Measurements from ENCODE around the gene NCAN. TPM values are rescaled to one million over a fixed set of nuclear protein-coding genes. Genes with fewer than 3 reads are reported as not detected.

The NCAN gene
- total RNA-seq, 4 donors from 2014 or later: 0.19 to 0.31 TPM; not detected in 2

DNA sequence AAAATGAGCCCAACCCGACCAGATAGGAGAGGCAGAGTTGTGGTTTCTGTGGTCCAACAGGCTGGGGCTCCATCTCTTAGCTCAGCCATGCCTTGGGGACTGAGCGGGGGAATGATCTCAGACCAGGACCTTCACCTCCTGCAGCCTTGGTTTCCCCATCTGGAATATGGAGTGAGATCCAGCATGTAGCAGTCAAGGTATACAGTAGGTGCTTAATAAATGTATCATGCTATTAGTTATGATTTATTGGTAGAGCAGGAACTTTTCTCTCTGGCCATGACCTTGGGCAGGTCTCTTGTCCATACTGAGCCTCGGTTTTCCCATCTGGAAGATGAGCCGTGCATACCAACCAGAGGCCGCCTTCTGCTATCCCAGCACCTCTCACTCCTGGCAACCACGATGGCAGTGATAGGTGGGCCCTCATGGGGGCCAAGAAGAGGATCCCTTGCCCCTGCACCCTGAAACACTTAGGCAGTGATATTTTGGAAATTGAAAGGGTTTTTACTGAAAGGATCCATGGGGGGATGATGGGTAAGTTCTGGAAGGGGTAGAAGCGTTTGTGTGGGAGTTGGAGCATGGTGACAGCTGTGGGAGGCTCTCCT is 52.2 kb downstream of the NCAN start:
- Histone ChIP-seq H3K27ac (no peak overlapping the region), H3K4me3 (no peak overlapping the region), H3K4me1 (peaks cover 0 to 14% (median 5%) of the 10 kb centered on the region in 3 donors), H3K9me3 (peaks cover 0 to 4% (median 0%) of the 10 kb centered on the region in 3 donors), H3K27me3 (peaks cover 58% of the 10 kb centered on the region), H3K36me3 (no peaks in the 10 kb centered on the region)
- no peak for ATAC-seq
- WGBS, 2 donors (ENCODE audit: low coverage in 1 of 2): 69% methylated on average over 2 of the region's 7 CpGs; no CpG with 5 or more reads in 1 of the 2 donors
- TF ChIP-seq EP300 (IDR thresholded peaks at IDR 0.05) (no peak), POLR2AphosphoS5 (IDR thresholded peaks at IDR 0.05) (no peak), CTCF (IDR thresholded peaks at IDR 0.05) (no peak), POLR2A (IDR thresholded peaks at IDR 0.05) (no peak)

DNA sequence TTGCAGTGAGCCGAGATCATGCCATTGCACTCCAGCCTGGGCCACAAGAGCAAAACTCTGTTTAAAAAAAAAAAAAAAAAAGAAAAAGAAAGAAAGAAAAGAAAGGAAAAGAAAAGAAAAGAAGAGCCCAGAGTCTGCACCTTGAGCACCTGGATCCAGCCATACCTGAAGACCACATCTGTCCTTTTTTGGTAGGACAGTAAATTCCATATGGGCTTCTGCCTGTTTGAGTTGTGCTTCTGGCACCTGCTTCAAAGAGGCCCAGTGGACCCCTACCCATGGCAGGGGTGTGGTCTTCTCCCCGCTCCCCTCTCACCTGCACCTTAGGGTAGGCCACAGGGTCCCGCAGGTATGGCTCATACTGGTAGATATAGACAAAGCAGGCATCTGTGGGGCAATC is 55.5 kb downstream of the NCAN start:
- no peak overlapping the region for H3K4me3 ChIP-seq

DNA sequence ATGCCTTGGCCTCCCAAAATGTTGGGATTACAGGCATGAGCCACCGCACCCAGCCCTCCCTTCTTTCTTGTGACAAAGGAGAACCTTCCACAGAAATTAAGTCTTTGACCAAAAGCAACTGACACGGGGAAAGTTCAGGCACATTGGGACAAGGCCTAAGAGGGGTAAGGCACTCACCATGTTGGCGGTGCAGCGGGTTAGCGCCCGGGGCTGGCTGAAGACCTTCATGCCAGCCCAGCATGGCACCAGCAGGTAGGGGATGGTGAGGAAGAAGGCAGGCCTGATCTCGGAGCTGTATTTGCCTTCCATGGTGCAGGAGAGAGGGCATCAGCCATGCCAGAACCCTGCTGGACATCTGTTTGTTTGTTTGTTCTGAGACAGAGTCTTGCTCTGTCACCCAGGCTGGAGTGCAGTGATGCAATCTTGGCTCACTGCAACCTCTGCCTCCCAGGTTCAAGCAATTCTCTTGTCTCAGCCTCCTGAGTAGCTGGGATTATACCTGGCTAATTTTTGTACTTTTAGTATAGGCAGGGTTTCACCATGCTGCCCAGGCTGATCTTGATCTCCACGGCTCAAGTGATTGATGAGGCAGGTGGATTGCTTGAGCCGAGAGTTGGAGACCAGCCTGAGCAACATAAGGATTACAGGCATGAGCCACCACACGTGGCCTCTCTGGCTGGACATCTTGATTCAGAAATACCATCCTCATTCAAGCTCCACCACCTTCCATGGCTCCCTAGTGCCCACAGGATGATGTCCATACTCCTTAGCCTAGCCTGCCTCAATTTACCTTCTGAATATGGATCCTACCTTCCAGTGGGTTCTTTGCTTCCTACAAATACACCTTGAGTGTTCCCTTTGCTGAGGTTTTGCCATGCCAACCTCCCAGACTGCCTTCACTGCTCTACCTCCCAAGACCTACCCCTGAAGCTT is 57.0 kb downstream of the NCAN start:
- WGBS, 2 donors (ENCODE audit: low coverage in 1 of 2): 57 to 76% methylated on average over 3 to 8 of the region's 10 CpGs
- no peak overlapping the region for H3K27ac ChIP-seq
- no peak for ATAC-seq
- peaks cover 31% of the 10 kb centered on the region for H3K27me3 ChIP-seq
- H3K36me3 ChIP-seq: no peaks in the 10 kb centered on the region
- TF ChIP-seq POLR2AphosphoS5 (IDR thresholded peaks at IDR 0.05) (no peak), EP300 (IDR thresholded peaks at IDR 0.05) (no peak), POLR2A (IDR thresholded peaks at IDR 0.05) (no peak), CTCF (IDR thresholded peaks at IDR 0.05) (no peak)
- no peak overlapping the region for H3K4me3 ChIP-seq
- peaks cover 0 to 12% (median 5%) of the 10 kb centered on the region in 3 donors for H3K4me1 ChIP-seq
- no peaks in the 10 kb centered on the region for H3K9me3 ChIP-seq

More for the DNA sequence above, 55.5 kb downstream of the NCAN start:
- 91% methylated on average over 3 of the region's 3 CpGs; no CpG with 5 or more reads in 1 of the 2 donors for WGBS, 2 donors (ENCODE audit: low coverage in 1 of 2)
- H3K27me3 ChIP-seq: peaks cover 30% of the 10 kb centered on the region
- H3K4me1 ChIP-seq: no peaks in the 10 kb centered on the region
- TF ChIP-seq EP300 (IDR thresholded peaks at IDR 0.05) (no peak), POLR2AphosphoS5 (IDR thresholded peaks at IDR 0.05) (no peak), CTCF (IDR thresholded peaks at IDR 0.05) (no peak), POLR2A (IDR thresholded peaks at IDR 0.05) (no peak)
- no peaks in the 10 kb centered on the region for H3K9me3 ChIP-seq
- ATAC-seq: no peak
- no peak overlapping the region for H3K27ac ChIP-seq
- H3K36me3 ChIP-seq: no peaks in the 10 kb centered on the region

DNA sequence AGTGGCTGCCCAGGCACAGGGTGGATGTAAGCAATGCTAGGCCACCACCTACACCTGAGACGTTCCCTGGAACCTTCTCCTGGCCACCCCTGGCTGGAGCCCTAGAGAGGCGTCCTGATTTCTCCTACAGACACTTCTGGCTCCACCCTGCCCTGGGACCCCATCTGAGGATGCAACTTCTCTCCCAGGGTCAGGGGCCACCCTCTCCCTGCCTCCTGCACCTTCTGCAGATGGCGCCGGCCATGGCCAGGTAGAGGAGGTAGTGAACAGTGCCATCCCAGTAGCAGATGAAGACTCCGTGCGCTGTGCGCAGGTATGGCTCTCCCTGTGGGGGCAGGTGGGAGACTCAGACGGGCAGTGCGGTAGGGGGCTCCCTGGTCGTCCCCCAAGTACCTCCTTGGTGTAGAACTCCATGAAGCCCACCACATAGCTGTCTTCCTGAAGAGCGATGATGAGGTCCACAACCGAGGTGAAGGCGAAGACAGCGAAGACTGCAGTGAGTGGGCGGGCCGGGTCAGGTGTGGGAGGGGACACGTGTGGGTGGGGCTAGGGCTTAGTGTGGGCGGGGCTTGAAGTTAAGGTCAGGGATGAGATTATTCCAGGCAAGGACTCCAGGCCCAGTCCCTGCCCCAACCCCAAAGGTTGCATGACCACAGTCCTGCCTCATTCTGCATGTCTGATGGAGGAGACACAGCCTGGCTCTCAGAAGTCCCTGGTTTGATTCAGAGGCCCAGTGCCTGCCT is 58.4 kb downstream of the NCAN start:
- WGBS, 2 donors (ENCODE audit: low coverage in 1 of 2): 61% methylated on average over 12 of the region's 18 CpGs; no CpG with 5 or more reads in 1 of the 2 donors
- no peak for ATAC-seq
- Histone ChIP-seq H3K36me3 (peaks cover 0 to 5% of the 10 kb centered on the region in 2 donors), H3K4me1 (peaks cover 0 to 12% (median 5%) of the 10 kb centered on the region in 3 donors), H3K27ac (no peak overlapping the region), H3K9me3 (no peaks in the 10 kb centered on the region), H3K4me3 (no peak overlapping the region), H3K27me3 (peaks cover 30% of the 10 kb centered on the region)
- TF ChIP-seq POLR2AphosphoS5 (IDR thresholded peaks at IDR 0.05) (no peak), POLR2A (IDR thresholded peaks at IDR 0.05) (no peak), CTCF (IDR thresholded peaks at IDR 0.05) (no peak), EP300 (IDR thresholded peaks at IDR 0.05) (no peak)
